HG03060 (cell line): ENCODE results near the gene SUN3.
"Not testable (repeated sequence)": the region's sequence is repeated elsewhere in the genome, so short reads cannot be mapped to it uniquely, and the experiment has no call there.

Source experiments
- ATAC-seq: cut with Tn5 transposase; IDR thresholded peaks from one replicate; pipeline ENCODE4 v1.9.1; 2021; ENCODE audit warnings: low read depth, moderate number of reproducible peaks; ENCODE audit not compliant: unreplicated experiment

The SUN3 gene

GRCh38 chr7:47946581-47947354, 82.1 kb downstream of the SUN3 start:
- ATAC-seq = no peak

DNA sequence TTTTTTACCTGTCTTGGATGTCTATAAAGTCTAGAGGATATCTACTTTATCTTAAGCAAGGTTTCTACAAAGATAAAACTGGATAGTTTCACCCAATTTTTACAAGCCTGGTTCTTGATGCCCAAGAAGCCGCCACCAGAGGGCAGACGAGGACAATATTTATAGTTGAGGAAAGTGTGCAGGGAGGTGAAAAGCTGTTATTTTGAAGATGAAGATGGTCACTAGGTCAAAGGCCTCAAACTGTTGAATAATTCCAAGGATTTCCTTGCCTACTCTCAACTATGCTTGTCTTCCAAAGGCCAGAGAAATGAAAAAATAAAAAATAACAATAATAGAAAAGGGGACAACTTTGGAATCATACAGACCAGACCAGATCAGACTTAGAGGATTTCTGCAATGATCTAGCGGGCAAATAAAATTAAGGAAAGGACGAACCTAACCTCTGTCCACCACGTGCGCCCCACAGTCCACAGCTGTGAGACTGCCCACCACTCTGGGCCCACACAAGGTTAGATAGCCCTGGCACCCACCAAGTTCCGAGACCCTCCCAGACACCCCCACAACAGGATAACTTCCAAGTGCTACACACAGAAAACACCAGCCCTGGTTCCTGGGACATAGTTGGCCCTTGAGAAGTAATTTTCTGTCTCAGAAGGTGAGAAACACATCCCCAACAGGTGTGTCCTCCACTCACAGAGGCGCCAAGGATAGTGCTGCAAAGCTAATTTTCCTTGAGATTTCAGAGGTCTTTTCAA, 83.5 kb downstream of the SUN3 start:
- ATAC-seq = no peak

GRCh38 chr7:47944536-47945260, 84.2 kb downstream of the SUN3 start:
- no peak for ATAC-seq

GRCh38 chr7:47943676-47944474, 85.0 kb downstream of the SUN3 start:
- ATAC-seq = no peak

DNA sequence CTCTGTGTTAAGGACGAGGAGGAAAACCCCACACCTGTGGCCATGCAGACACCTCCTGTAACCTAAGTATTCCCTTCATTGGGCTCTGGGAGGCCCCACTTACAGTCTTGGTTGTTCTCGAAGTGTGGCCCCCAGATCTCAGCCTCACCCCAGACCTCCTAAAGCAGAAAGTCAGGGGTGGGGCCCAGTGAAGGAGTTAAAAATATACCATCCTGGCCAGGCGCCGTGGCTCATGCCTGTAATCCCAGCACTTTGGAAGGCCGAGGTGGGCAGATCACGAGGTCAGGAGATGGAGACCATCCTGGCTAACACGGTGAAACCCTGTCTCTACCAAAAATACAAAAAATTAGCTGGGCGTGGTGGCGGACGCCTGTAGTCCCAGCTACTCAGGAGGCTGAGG, 86.3 kb downstream of the SUN3 start:
- not testable (repeated sequence) for ATAC-seq

GRCh38 chr7:47942132-47942531, 86.8 kb downstream of the SUN3 start:
- no peak for ATAC-seq

DNA sequence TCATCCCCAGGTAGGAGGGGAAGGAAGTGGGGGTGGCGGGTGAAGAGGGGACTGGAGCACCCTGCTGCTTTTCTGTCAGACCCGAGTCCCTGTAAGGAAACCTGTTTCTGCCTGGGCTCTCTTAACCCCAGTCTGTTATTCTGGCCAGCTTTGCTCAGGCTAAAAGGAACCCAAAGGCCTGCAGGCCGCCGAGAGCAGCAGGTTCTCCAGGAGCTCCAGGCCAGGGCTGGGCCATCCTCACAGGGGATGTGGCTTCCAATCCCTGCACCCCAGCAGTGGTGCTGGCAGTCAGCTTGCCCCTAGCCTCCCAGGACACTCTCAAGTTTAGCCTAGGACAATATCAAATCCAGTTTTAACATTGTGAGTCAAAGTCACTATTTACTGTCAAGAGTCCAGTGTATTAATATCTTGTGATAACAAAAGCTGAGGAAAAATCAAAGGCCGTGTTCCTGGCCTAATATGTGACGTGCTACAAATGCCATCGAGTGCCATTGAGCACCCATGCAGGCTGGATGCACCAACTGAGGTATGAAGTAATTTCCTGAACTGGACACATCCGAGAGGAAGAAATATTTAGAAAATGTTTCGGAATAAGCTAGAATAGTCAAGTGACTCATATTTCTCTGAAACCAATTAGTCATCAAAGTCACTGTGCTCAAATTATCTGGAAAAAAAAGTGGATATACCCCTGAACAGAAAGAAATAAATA, 87.6 kb downstream of the SUN3 start:
- ATAC-seq = no peak

GRCh38 chr7:47940088-47941013, 88.6 kb downstream of the SUN3 start:
- ATAC-seq = no peak

- ATAC-seq = no peak
Observed at GRCh38 chr7:47939425-47940036, 89.4 kb downstream of the SUN3 start.

GRCh38 chr7:47938574-47939165, 90.2 kb downstream of the SUN3 start:
- no peak for ATAC-seq

GRCh38 chr7:47937711-47938573, 91.0 kb downstream of the SUN3 start:
- peak; percentile 39 for ATAC-seq
